GM12878 (cell line): ENCODE data around the gene TRAPPC6A. TPM values are rescaled to one million over a fixed set of nuclear protein-coding genes. Genes with fewer than 3 reads are reported as not detected.

ENCODE experiments used
- ATAC-seq: fragments of 200-7000 bp; cut with Tn5 transposase; 3 replicates; pipeline ENCODE4 v1.9.1; 2020; ENCODE audit warnings: mild to moderate bottlenecking, moderate library complexity
- BruUV-seq: library from RNA; stranded (reverse); fragments of 400-500 nt; replicated peaks from 2 replicates; lab custom pipeline; 2021; lab: Mats Ljungman, UMichigan
- CTCF ChIA-PET: fragments of 300-600 bp; sonication (Branson Sonifier 250); formaldehyde crosslinking; extraction: SDS; loops from one replicate; lab custom pipeline; 2021; ENCODE audit warnings: inconsistent platforms; lab: Yijun Ruan, JAX
- POLR2A ChIA-PET: fragments of 350-600 bp; formaldehyde crosslinking; extraction: SDS; loops from one replicate; lab custom pipeline; 2021; ENCODE audit warnings: inconsistent platforms; lab: Charles Lee
- RAD21 ChIA-PET: fragments of 300-600 bp; sonication (Branson Sonifier 250); formaldehyde crosslinking; loops from one replicate; lab custom pipeline; 2023; ENCODE audit warnings: antibody characterized with exemption; ENCODE audit not compliant: unreplicated experiment; lab: Charles Lee
- SMC1A ChIA-PET: fragments of 300-600 bp; sonication (Branson Sonifier 250); formaldehyde crosslinking; loops from one replicate; lab custom pipeline; 2023; ENCODE audit not compliant: unreplicated experiment, uncharacterized antibody; lab: Charles Lee
- DNase-seq: peaks from one replicate; pipeline ENCODE4 v3.0.0-alpha.2; 2011; ENCODE audit warnings: low read depth, low spot score
- FAIRE-seq: peaks from 3 replicates; lab custom pipeline; 2011; peaks lifted over from hg19 to GRCh38; lab: Jason Lieb, UNC
- H2AFZ ChIP-seq: 2 replicates; pipeline ENCODE4 v1.6.0; 2011; ENCODE audit warnings: low read depth, low read length, control low read depth; ENCODE audit not compliant: control insufficient read depth
- H3K27ac ChIP-seq: 2 replicates; pipeline ENCODE4 v1.5.1; 2011; ENCODE audit warnings: control low read depth; ENCODE audit not compliant: control insufficient read depth, insufficient read depth
- H3K27me3 ChIP-seq, 2 experiments: replicated peaks in 1 of 2; 2 replicates each; pipeline versions ENCODE4 v1.6.0 to v1.6.1; 2011; ENCODE audit warnings: low read length in 1 of 2; ENCODE audit not compliant: control insufficient read depth in 2 of 2, insufficient read depth in 2 of 2
- H3K36me3 ChIP-seq, 2 experiments: 2 replicates each; pipeline ENCODE4 v1.5.1; 2011; ENCODE audit warnings: low read length in 1 of 2; ENCODE audit not compliant: control insufficient read depth in 2 of 2, insufficient read depth in 2 of 2
- H3K4me1 ChIP-seq: 2 replicates; pipeline ENCODE4 v1.6.1; 2011; ENCODE audit warnings: mild to moderate bottlenecking, low read length, moderate library complexity, mixed read lengths; ENCODE audit not compliant: control insufficient read depth, insufficient read depth
- H3K4me2 ChIP-seq: 2 replicates; pipeline ENCODE4 v1.6.0; 2011; ENCODE audit warnings: control low read depth; ENCODE audit not compliant: control insufficient read depth, insufficient read depth
- H3K4me3 ChIP-seq: fragments of 200-600 bp; sonication (generic); 2 replicates; pipeline ENCODE4 v1.5.1; 2016
- H3K79me2 ChIP-seq: 2 replicates; pipeline ENCODE4 v1.6.0; 2011; ENCODE audit warnings: low read length; ENCODE audit not compliant: control insufficient read depth, insufficient read depth
- H3K9ac ChIP-seq: 2 replicates; pipeline ENCODE4 v1.8.0; 2011; ENCODE audit warnings: low read length, control low read depth, mixed read lengths; ENCODE audit not compliant: control insufficient read depth, insufficient read depth
- H3K9me3 ChIP-seq: replicated peaks from 3 replicates; pipeline ENCODE4 v1.5.1; 2011; ENCODE audit warnings: mild to moderate bottlenecking, low read length; ENCODE audit not compliant: control insufficient read depth, insufficient read depth
- H4K20me1 ChIP-seq: 2 replicates; pipeline ENCODE4 v1.6.0; 2011; ENCODE audit not compliant: control insufficient read depth, insufficient read depth
- CBX5 ChIP-seq: sonication (generic); IDR thresholded peaks from 2 replicates; pipeline ENCODE4 v1.6.1; 2016; ENCODE audit warnings: low read depth, moderate library complexity, mild to moderate bottlenecking, inconsistent platforms
- EGR1 ChIP-seq, 2 experiments: IDR thresholded peaks; 1 replicate in 1 of 2; 2 replicates in 1 of 2; pipeline ENCODE4 v1.6.1; 2011 to 2012; ENCODE audit warnings: low read depth in 2 of 2, low read length in 2 of 2, borderline replicate concordance in 1 of 2, mild to moderate bottlenecking in 1 of 2, moderate library complexity in 1 of 2
- JUND ChIP-seq: IDR thresholded peaks from 2 replicates; pipeline ENCODE4 v1.6.1; 2012; ENCODE audit warnings: low read depth, mild to moderate bottlenecking, low read length, improper control_type of control experiment, moderate library complexity
- NBN ChIP-seq: fragments of 450-650 bp; IDR thresholded peaks from 2 replicates; pipeline ENCODE4 v1.6.1; 2016
- NR2C2 ChIP-seq: IDR thresholded peaks from 2 replicates; pipeline ENCODE4 v1.6.1; 2011; ENCODE audit warnings: borderline replicate concordance, low read depth; ENCODE audit not compliant: control insufficient read depth, insufficient read length
- NRF1 ChIP-seq: conservative IDR thresholded peaks from 2 replicates; pipeline ENCODE4 v1.6.1; 2011; ENCODE audit warnings: mild to moderate bottlenecking, low read depth, low read length, improper control_type of control experiment
- POLR2A ChIP-seq: IDR thresholded peaks from 2 replicates; pipeline ENCODE4 v1.6.1; 2011; ENCODE audit warnings: low read depth, mild to moderate bottlenecking, low read length
- TCF7 ChIP-seq: IDR thresholded peaks from 2 replicates; pipeline ENCODE4 v1.6.1; 2014; ENCODE audit warnings: antibody characterized with exemption, borderline replicate concordance
- WGBS: methylation state at CpG from one replicate; pipeline ENCODE4 v1.1.6; 2016; ENCODE audit warnings: low lambda C conversion rate; ENCODE audit not compliant: insufficient replicate concordance, insufficient coverage; ENCODE audit errors: missing lambda C conversion rate; 5-methylcytosine and 5-hydroxymethylcytosine counted together
- in situ Hi-C: fragments of 300-500 bp; cut with MboI; formaldehyde crosslinking; loops from 9 replicates; pipeline ENCODE4 v1.14.3; 2018; ENCODE audit warnings: mixed read lengths
- intact Hi-C: fragments of 100-400 bp; cut with micrococcal nuclease; formaldehyde crosslinking; loops from one replicate; pipeline ENCODE4 v1.14.2; 2022; ENCODE audit not compliant: unreplicated experiment
- polyA plus RNA-seq, 11 experiments: library from polyadenylated mRNA; depleted of rRNA in 4 of 11; unstranded in 6 of 11; stranded (reverse) in 5 of 11; fragments of >200 nt; fragmentation: Nextera tagmentation in 4 of 11; fragmentation: Illumina TruSeq in 1 of 11; extraction: Ambion mirVana in 4 of 11; extraction: Trizol in 1 of 11; gene quantifications; 1 replicate in 1 of 11; 2 replicates in 10 of 11; pipeline versions ENCODE4 v1.2.1 to v1.2.3, GENCODE V29; 2011 to 2016; ENCODE audit warnings: inconsistent platforms in 2 of 11, missing spikeins in 2 of 11, low read depth in 1 of 11
- total RNA-seq, 4 experiments: library from RNA; depleted of rRNA in 3 of 4; stranded (reverse); fragments of >200 nt in 3 of 4; fragmentation: Illumina TruSeq in 1 of 4; extraction: Trizol in 1 of 4; gene quantifications; 2 replicates each; pipeline versions ENCODE4 v1.2.1 to v1.2.3, GENCODE V29; 2013 to 2021
- TF ChIP-seq, protein P1 (sequence below): IDR thresholded peaks from 2 replicates; pipeline ENCODE4 v1.6.1; 2012; ENCODE audit warnings: mild to moderate bottlenecking, low read depth, low read length
- TF ChIP-seq, protein P2 (sequence below): IDR thresholded peaks from 2 replicates; pipeline ENCODE4 v1.6.1; 2011; ENCODE audit warnings: low read depth, low read length, improper control_type of control experiment, borderline replicate concordance

Gene TRAPPC6A
- total and polyA plus RNA-seq, 10 of the 15 experiments (the other 5 are each of a cell fraction or from before 2014, with no cell fraction given), result 1.8 to 83.9 (median 35.8) TPM

DNA sequence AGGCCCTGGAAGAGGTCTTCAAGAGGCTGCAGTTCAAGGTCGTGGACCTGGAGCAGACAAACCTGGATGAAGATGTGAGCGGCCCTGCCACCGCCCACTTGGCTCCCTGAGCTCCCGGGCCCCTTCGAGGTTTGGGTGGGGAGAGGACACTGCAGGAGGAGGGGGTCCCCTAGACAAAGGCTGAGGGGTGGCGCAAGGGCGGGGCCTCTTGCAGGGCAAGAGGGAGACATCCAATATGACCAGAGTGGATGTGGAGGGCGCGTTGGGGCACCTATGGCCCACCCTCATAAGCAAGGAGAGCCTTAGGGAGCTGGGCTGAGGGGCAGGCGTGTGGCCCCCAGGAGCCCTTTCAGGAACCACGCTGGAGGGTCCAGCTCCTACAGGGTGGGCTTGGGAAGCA, 37.5 kb downstream of the TRAPPC6A start:
- H4K20me1 ChIP-seq, result no peaks in the 10 kb centered on the region
- CTCF ChIA-PET, result no interaction called here
- no peak overlapping the region for H3K4me2 ChIP-seq
- H3K27ac ChIP-seq, result no peak overlapping the region
- in situ Hi-C loops (no loop called here), intact Hi-C loops (no loop called here)
- no peak overlapping the region for H3K9ac ChIP-seq
- SMC1A ChIA-PET, result no interaction called here
- no peaks in the 10 kb centered on the region for H3K9me3 ChIP-seq
- WGBS, result 88% methylated on average over 11 of the region's 11 CpGs
- peaks cover 30% of the 10 kb centered on the region for H3K4me1 ChIP-seq
- FAIRE-seq (no peak), ATAC-seq (no peak)
- peaks cover 0 to 26% of the 10 kb centered on the region in 2 experiments; a peak in 3 of 4 replicates for H3K36me3 ChIP-seq
- RAD21 ChIA-PET, result interaction anchor here (0.5 kb wide), 1 partner anchor 229 kb away, joined by 3 read pairs; no protein-coding TSS in a partner anchor
- H3K27me3 ChIP-seq, result no peaks in the 10 kb centered on the region
- no peak overlapping the region for H3K4me3 ChIP-seq
- POLR2A ChIA-PET, result interaction anchor here (0.8 kb wide), 1 partner anchor 26 kb away, joined by 3 read pairs; no protein-coding TSS in a partner anchor
- BruUV-seq, result no TSS peak
- TF ChIP-seq, protein P1, sequence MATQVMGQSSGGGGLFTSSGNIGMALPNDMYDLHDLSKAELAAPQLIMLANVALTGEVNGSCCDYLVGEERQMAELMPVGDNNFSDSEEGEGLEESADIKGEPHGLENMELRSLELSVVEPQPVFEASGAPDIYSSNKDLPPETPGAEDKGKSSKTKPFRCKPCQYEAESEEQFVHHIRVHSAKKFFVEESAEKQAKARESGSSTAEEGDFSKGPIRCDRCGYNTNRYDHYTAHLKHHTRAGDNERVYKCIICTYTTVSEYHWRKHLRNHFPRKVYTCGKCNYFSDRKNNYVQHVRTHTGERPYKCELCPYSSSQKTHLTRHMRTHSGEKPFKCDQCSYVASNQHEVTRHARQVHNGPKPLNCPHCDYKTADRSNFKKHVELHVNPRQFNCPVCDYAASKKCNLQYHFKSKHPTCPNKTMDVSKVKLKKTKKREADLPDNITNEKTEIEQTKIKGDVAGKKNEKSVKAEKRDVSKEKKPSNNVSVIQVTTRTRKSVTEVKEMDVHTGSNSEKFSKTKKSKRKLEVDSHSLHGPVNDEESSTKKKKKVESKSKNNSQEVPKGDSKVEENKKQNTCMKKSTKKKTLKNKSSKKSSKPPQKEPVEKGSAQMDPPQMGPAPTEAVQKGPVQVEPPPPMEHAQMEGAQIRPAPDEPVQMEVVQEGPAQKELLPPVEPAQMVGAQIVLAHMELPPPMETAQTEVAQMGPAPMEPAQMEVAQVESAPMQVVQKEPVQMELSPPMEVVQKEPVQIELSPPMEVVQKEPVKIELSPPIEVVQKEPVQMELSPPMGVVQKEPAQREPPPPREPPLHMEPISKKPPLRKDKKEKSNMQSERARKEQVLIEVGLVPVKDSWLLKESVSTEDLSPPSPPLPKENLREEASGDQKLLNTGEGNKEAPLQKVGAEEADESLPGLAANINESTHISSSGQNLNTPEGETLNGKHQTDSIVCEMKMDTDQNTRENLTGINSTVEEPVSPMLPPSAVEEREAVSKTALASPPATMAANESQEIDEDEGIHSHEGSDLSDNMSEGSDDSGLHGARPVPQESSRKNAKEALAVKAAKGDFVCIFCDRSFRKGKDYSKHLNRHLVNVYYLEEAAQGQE, result no peak
- TF ChIP-seq NBN (no peak), NR2C2 (no peak)
- TF ChIP-seq, all 136 proteins: peak for 0
- DNase-seq, result no peak
- H2AFZ ChIP-seq, result no peak overlapping the region
- peaks cover 20% of the 10 kb centered on the region for H3K79me2 ChIP-seq

DNA sequence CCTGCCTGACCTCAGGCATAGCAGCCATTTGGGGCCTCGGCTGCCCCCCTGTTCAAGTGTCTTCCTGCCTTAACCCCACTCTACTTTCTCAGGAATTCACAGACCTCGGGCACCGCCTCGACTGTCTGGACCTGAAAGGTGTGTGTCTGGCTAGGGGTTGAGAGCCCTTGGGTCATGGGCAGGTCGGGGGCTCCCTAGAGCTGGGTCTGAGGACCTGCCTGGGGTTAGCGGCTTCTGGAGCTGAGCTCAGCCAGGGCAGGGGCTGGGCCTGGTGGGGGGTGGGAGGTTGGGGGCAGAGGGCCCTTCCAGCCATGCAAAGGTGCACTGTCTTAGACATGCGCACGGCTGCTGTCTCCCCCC, 37.9 kb downstream of the TRAPPC6A start:
- no peak overlapping the region for H3K27ac ChIP-seq
- H2AFZ ChIP-seq, result no peak overlapping the region
- ChIA-PET POLR2A (interaction anchor here (0.8 kb wide), 1 partner anchor 26 kb away, joined by 3 read pairs; no protein-coding TSS in a partner anchor), CTCF (no interaction called here), RAD21 (interaction anchor here (0.5 kb wide), 1 partner anchor 228 kb away, joined by 3 read pairs; no protein-coding TSS in a partner anchor), SMC1A (no interaction called here)
- DNase-seq (no peak), FAIRE-seq (no peak), ATAC-seq (no peak)
- H3K27me3 ChIP-seq, result no peaks in the 10 kb centered on the region
- H3K9me3 ChIP-seq, result no peaks in the 10 kb centered on the region
- no TSS peak for BruUV-seq
- peaks cover 34% of the 10 kb centered on the region for H3K4me1 ChIP-seq
- intact Hi-C loops, result no loop called here
- in situ Hi-C loops, result no loop called here
- H3K36me3 ChIP-seq, result peaks cover 0 to 22% of the 10 kb centered on the region in 2 experiments; a peak in 3 of 4 replicates
- H4K20me1 ChIP-seq, result no peaks in the 10 kb centered on the region
- H3K4me3 ChIP-seq, result no peak overlapping the region
- 97% methylated on average over 7 of the region's 8 CpGs for WGBS
- H3K4me2 ChIP-seq, result no peak overlapping the region
- H3K79me2 ChIP-seq, result peaks cover 24% of the 10 kb centered on the region
- no peak overlapping the region for H3K9ac ChIP-seq
- TF ChIP-seq NRF1 (no peak), EGR1 (IDR thresholded peaks at IDR 0.05; ENCODE audit: borderline replicate concordance in 1 of 2, low read depth in 2 of 2, low read length in 2 of 2) (no peak), TCF7 (no peak), CBX5 (no peak), JUND (no peak), POLR2A (no peak)
- TF ChIP-seq, protein P2, sequence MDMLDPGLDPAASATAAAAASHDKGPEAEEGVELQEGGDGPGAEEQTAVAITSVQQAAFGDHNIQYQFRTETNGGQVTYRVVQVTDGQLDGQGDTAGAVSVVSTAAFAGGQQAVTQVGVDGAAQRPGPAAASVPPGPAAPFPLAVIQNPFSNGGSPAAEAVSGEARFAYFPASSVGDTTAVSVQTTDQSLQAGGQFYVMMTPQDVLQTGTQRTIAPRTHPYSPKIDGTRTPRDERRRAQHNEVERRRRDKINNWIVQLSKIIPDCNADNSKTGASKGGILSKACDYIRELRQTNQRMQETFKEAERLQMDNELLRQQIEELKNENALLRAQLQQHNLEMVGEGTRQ, result no peak
